ENCODE results near the gene ARHGAP33. TPM values are rescaled to one million over a fixed set of nuclear protein-coding genes. Genes with fewer than 3 reads are reported as not detected.
"Not testable (repeated sequence)": the region's sequence is repeated elsewhere in the genome, so short reads cannot be mapped to it uniquely, and the experiment has no call there.

ARHGAP33 gene
- total RNA-seq, 5 donors from 2014 or later (not counting 1 experiment from before 2014, with no cell fraction given): 19.7 to 38.5 (median 22.8) TPM

DNA sequence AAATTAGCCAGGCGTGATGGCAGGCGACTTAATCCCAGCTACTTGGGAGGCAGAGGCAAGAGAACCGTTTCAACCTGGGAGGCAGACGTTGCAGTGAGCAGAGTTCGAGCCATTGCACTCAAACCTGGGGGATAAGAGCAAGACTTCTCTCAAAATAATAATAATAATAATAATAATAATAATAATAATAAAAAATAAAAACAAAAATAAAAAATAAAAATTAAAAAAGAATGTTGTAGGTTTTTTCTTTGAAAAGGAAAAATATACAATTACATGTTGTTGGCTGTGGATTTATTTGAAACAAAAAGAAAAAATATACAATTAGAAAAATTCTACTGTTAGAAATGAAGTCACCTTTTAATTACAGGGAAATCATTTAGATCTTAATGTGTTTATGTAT, 48.8 kb downstream of the ARHGAP33 start:
- ChIA-PET POLR2A (no interaction called here), CTCF (no interaction called here)
- Histone ChIP-seq H3K36me3 (ENCODE audit: control insufficient read depth in 2 of 2, extremely low read depth in 1 of 2, insufficient read depth in 1 of 2, low read length in 1 of 2) (no peaks in the 10 kb centered on the region), H3K27me3 (replicated peaks in 1 of 2; ENCODE audit: control insufficient read depth in 2 of 2, extremely low read depth in 1 of 2, insufficient read depth in 2 of 2, low read length in 1 of 2) (peaks cover 0 to 36% of the 10 kb centered on the region in 2 experiments), H3K4me3 (ENCODE audit: control insufficient read depth in 1 of 2, extremely low read depth in 1 of 2, low read length in 1 of 2) (no peak overlapping the region), H3K27ac (ENCODE audit: low read length) (no peak overlapping the region), H3K4me1 (ENCODE audit: control insufficient read depth in 1 of 2, extremely low read depth in 1 of 2, insufficient read depth in 2 of 2, low read length in 2 of 2) (no peaks in the 10 kb centered on the region), H3K9me3 (no peaks in the 10 kb centered on the region)
- 71% methylated on average over 4 of the region's 5 CpGs for WGBS (ENCODE audit: insufficient coverage)
- Mint-ChIP-seq H3K4me1 (no peaks in the 10 kb centered on the region), H3K36me3 (no peaks in the 10 kb centered on the region), H3K4me3 (no peak overlapping the region), H3K9me3 (no peaks in the 10 kb centered on the region), H3K27ac (no peak overlapping the region), H3K27me3 (peaks cover 20 to 41% of the 10 kb centered on the region in 2 donors)
- ATAC-seq (replicated peaks in 1 of 4) (no peak), DNase-seq (no peak)

DNA sequence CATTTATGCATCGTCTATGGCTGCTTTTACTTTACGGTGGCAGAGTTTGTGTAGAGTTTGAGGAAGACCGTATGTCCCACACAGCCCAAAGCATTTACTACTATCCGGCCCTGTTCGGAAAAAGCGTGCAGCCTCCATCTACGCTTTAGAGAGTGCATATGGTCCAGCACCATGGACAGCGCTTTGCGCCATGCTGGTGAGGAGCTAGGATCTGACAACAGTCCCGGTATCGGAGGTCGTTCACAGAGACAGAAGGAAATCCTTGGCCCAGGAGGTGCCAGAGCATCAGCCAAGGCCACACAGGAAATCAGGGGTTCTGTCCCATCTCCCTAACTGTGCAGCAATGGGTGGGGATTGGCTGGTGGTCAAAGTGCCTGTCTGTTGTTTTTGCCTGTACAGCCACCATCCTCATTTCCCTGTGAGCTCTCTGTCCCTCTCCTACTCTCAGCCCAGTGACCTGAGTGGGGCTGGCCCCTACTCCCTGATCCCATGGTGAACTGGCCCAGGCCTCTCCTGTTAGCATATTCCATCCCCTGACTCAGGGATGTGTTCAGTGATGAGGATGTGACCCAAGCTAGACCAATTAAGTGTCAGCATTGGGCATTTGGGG, 53.4 kb downstream of the ARHGAP33 start:
- no peak overlapping the region for H3K27ac ChIP-seq (ENCODE audit: low read length)
- Mint-ChIP-seq H3K27me3 (peaks cover 25 to 59% of the 10 kb centered on the region in 2 donors), H3K9me3 (no peaks in the 10 kb centered on the region), H3K4me3 (no peak overlapping the region), H3K36me3 (no peaks in the 10 kb centered on the region), H3K27ac (no peak overlapping the region), H3K4me1 (no peaks in the 10 kb centered on the region)
- H3K27me3 ChIP-seq (replicated peaks in 1 of 2; ENCODE audit: control insufficient read depth in 2 of 2, extremely low read depth in 1 of 2, insufficient read depth in 2 of 2, low read length in 1 of 2): peaks cover 0 to 55% of the 10 kb centered on the region in 2 experiments
- no peaks in the 10 kb centered on the region for H3K4me1 ChIP-seq (ENCODE audit: control insufficient read depth in 1 of 2, extremely low read depth in 1 of 2, insufficient read depth in 2 of 2, low read length in 2 of 2)
- ChIA-PET CTCF (no interaction called here), POLR2A (no interaction called here)
- H3K36me3 ChIP-seq (ENCODE audit: control insufficient read depth in 2 of 2, extremely low read depth in 1 of 2, insufficient read depth in 1 of 2, low read length in 1 of 2): no peaks in the 10 kb centered on the region
- 15% methylated on average over 9 of the region's 12 CpGs for WGBS (ENCODE audit: insufficient coverage)
- no peaks in the 10 kb centered on the region for H3K9me3 ChIP-seq
- peak in 1 of 4 experiments; percentile 61 for ATAC-seq (replicated peaks in 1 of 4)
- no peak overlapping the region for H3K4me3 ChIP-seq (ENCODE audit: control insufficient read depth in 1 of 2, extremely low read depth in 1 of 2, low read length in 1 of 2)
- DNase-seq: peak in 27 of 35 experiments; percentile 13 to 68 (median 37)

DNA sequence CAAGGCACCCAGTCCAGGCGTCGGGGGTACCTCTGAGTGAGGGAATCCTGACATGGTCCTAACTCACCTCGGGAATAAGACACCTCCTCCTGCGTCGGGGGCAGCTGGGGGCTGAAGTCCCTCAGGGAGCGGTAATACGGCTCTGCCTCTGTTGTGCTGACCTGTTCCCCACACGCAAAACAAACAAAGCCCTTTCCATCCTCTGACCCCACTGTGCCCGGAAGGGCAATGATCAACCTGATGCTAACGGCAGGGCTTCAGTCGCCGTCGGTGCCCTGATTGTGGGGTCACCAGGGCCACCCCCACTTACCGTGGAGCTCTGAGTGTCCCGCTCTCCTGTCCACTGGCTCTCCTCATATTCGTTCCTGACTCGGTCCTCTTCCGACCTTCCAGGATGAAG, 55.6 kb downstream of the ARHGAP33 start:
- Mint-ChIP-seq H3K36me3 (no peaks in the 10 kb centered on the region), H3K27me3 (peaks cover 26 to 59% of the 10 kb centered on the region in 2 donors), H3K4me3 (no peak overlapping the region), H3K27ac (no peak overlapping the region), H3K9me3 (no peaks in the 10 kb centered on the region), H3K4me1 (no peaks in the 10 kb centered on the region)
- Histone ChIP-seq H3K36me3 (ENCODE audit: control insufficient read depth in 2 of 2, extremely low read depth in 1 of 2, insufficient read depth in 1 of 2, low read length in 1 of 2) (no peaks in the 10 kb centered on the region), H3K4me1 (ENCODE audit: control insufficient read depth in 1 of 2, extremely low read depth in 1 of 2, insufficient read depth in 2 of 2, low read length in 2 of 2) (no peaks in the 10 kb centered on the region), H3K27ac (ENCODE audit: low read length) (no peak overlapping the region), H3K27me3 (replicated peaks in 1 of 2; ENCODE audit: control insufficient read depth in 2 of 2, extremely low read depth in 1 of 2, insufficient read depth in 2 of 2, low read length in 1 of 2) (peaks cover 0 to 72% of the 10 kb centered on the region in 2 experiments), H3K9me3 (no peaks in the 10 kb centered on the region), H3K4me3 (ENCODE audit: control insufficient read depth in 1 of 2, extremely low read depth in 1 of 2, low read length in 1 of 2) (no peak overlapping the region)
- CTCF ChIA-PET: no interaction called here
- WGBS (ENCODE audit: insufficient coverage): 72% methylated on average over 8 of the region's 18 CpGs
- POLR2A ChIA-PET: no interaction called here
- DNase-seq: no peak
- no peak for ATAC-seq (replicated peaks in 1 of 4)

DNA sequence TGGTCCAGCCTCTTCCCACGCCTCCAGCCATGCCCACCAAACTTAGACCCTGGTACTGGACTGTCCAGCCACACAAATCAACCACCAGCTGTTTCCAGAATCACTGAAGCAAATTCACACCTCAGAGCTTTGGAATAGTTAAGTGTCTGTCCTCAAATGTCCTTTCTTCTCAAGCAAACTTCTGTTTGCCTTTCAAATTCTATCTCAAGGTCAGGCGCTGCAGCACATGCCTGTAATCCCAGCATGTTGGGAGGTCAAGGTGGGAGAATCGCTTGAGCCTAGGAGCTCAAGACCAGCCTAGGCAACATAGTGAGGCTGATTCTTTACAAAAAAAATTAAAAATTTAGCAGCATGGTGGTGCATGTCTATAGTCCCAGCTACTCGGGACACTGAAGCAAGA, 56.7 kb downstream of the ARHGAP33 start:
- Histone ChIP-seq H3K4me3 (ENCODE audit: control insufficient read depth in 1 of 2, extremely low read depth in 1 of 2, low read length in 1 of 2) (no peak overlapping the region), H3K27ac (ENCODE audit: low read length) (no peak overlapping the region), H3K4me1 (ENCODE audit: control insufficient read depth in 1 of 2, extremely low read depth in 1 of 2, insufficient read depth in 2 of 2, low read length in 2 of 2) (no peaks in the 10 kb centered on the region), H3K36me3 (ENCODE audit: control insufficient read depth in 2 of 2, extremely low read depth in 1 of 2, insufficient read depth in 1 of 2, low read length in 1 of 2) (no peaks in the 10 kb centered on the region), H3K27me3 (replicated peaks in 1 of 2; ENCODE audit: control insufficient read depth in 2 of 2, extremely low read depth in 1 of 2, insufficient read depth in 2 of 2, low read length in 1 of 2) (peaks cover 0 to 67% of the 10 kb centered on the region in 2 experiments), H3K9me3 (no peaks in the 10 kb centered on the region)
- ChIA-PET CTCF (no interaction called here), POLR2A (no interaction called here)
- H3K27me3 Mint-ChIP-seq: peaks cover 27 to 61% of the 10 kb centered on the region in 2 donors
- no peaks in the 10 kb centered on the region for H3K4me1 Mint-ChIP-seq
- DNase-seq (no peak), ATAC-seq (replicated peaks in 1 of 4) (no peak)
- no peak overlapping the region for H3K4me3 Mint-ChIP-seq
- no peaks in the 10 kb centered on the region for H3K9me3 Mint-ChIP-seq
- WGBS (ENCODE audit: insufficient coverage): 33% methylated on average over 1 of the region's 4 CpGs
- H3K36me3 Mint-ChIP-seq: no peaks in the 10 kb centered on the region
- H3K27ac Mint-ChIP-seq: no peak overlapping the region

- Histone ChIP-seq H3K27ac (ENCODE audit: low read length) (no peak overlapping the region), H3K27me3 (replicated peaks in 1 of 2; ENCODE audit: control insufficient read depth in 2 of 2, extremely low read depth in 1 of 2, insufficient read depth in 2 of 2, low read length in 1 of 2) (peaks cover 0 to 65% of the 10 kb centered on the region in 2 experiments), H3K4me1 (ENCODE audit: control insufficient read depth in 1 of 2, extremely low read depth in 1 of 2, insufficient read depth in 2 of 2, low read length in 2 of 2) (no peaks in the 10 kb centered on the region), H3K9me3 (no peaks in the 10 kb centered on the region), H3K4me3 (ENCODE audit: control insufficient read depth in 1 of 2, extremely low read depth in 1 of 2, low read length in 1 of 2) (no peak overlapping the region), H3K36me3 (ENCODE audit: control insufficient read depth in 2 of 2, extremely low read depth in 1 of 2, insufficient read depth in 1 of 2, low read length in 1 of 2) (no peaks in the 10 kb centered on the region)
- ATAC-seq (replicated peaks in 1 of 4) (no peak), DNase-seq (no peak)
- ChIA-PET CTCF (no interaction called here), POLR2A (no interaction called here)
- no peak overlapping the region for H3K27ac Mint-ChIP-seq
- 55% methylated on average over 3 of the region's 7 CpGs for WGBS (ENCODE audit: insufficient coverage)
- peaks cover 0 to 2% (median 0%) of the 10 kb centered on the region in 3 donors for H3K9me3 Mint-ChIP-seq
- H3K36me3 Mint-ChIP-seq: no peaks in the 10 kb centered on the region
- H3K27me3 Mint-ChIP-seq: peaks cover 22 to 52% of the 10 kb centered on the region in 2 donors
- no peak overlapping the region for H3K4me3 Mint-ChIP-seq
- H3K4me1 Mint-ChIP-seq: no peaks in the 10 kb centered on the region
Measured at GRCh38 chr19:35833972-35834371, 58.6 kb downstream of the ARHGAP33 start.

DNA sequence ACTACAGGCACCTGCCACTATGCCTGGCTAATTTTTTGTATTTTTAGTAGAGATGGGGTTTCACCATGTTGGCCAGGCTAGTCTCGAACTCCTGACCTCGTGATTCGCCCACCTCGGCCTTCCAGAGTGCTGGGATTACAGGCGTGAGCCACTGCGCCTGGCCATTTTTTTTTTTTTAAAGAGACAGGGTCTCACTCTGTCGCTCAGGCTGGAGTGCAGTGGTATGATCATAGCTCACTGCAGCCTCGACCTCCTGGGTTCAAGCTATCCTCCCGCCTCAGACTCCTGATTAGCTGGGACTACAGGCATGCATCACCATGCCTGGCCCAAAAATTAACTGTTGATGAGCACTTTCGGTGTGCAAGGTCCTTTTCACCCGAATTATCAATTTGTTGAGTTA, 60.7 kb downstream of the ARHGAP33 start:
- H3K4me3 ChIP-seq (ENCODE audit: control insufficient read depth in 1 of 2, extremely low read depth in 1 of 2, low read length in 1 of 2); H3K36me3 ChIP-seq (ENCODE audit: control insufficient read depth in 2 of 2, extremely low read depth in 1 of 2, insufficient read depth in 1 of 2, low read length in 1 of 2); H3K36me3 Mint-ChIP-seq; H3K4me3 Mint-ChIP-seq; CTCF ChIA-PET; H3K4me1 ChIP-seq (ENCODE audit: control insufficient read depth in 1 of 2, extremely low read depth in 1 of 2, insufficient read depth in 2 of 2, low read length in 2 of 2); H3K9me3 ChIP-seq; DNase-seq; H3K27ac Mint-ChIP-seq; H3K4me1 Mint-ChIP-seq; ATAC-seq (replicated peaks in 1 of 4); H3K9me3 Mint-ChIP-seq; H3K27ac ChIP-seq (ENCODE audit: low read length): not testable (repeated sequence)
- POLR2A ChIA-PET: interaction anchor here in 1 of 2 donors (0.7 kb wide), 1 partner anchor 10 kb away, joined by 3 read pairs; no protein-coding TSS in a partner anchor
- H3K27me3 ChIP-seq (replicated peaks in 1 of 2; ENCODE audit: control insufficient read depth in 2 of 2, extremely low read depth in 1 of 2, insufficient read depth in 2 of 2, low read length in 1 of 2): peaks cover 0 to 52% of the 10 kb centered on the region in 2 experiments
- 65% methylated on average over 11 of the region's 11 CpGs for WGBS (ENCODE audit: insufficient coverage)
- H3K27me3 Mint-ChIP-seq: peaks cover 20 to 39% of the 10 kb centered on the region in 2 donors
